ENCODE results near the gene DENND4A.

Gene DENND4A

GRCh38 chr15:65793818-65794104 is 1.7 kb upstream of the DENND4A start:
- in situ Hi-C loops (cut with MboI; ENCODE audit: low sequenced_read_pairs, unreplicated experiment): no loop called here
- TF ChIP-seq CTCF (IDR thresholded peaks at IDR 0.05; ENCODE audit: borderline replicate concordance, control extremely low read depth, extremely low read depth, insufficient read depth, missing control alignments): no peak
- no peak for DNase-seq (ENCODE audit: low spot score)

- in situ Hi-C loops (cut with MboI; ENCODE audit: low sequenced_read_pairs, unreplicated experiment): no loop called here
- no peak for TF ChIP-seq CTCF (IDR thresholded peaks at IDR 0.05; ENCODE audit: borderline replicate concordance, control extremely low read depth, extremely low read depth, insufficient read depth, missing control alignments)
- DNase-seq (ENCODE audit: low spot score): no peak
Measured at GRCh38 chr15:65792988-65793817, 1.1 kb upstream of the DENND4A start.

- no peak for DNase-seq (ENCODE audit: low spot score)
- in situ Hi-C loops (cut with MboI; ENCODE audit: low sequenced_read_pairs, unreplicated experiment): no loop called here
- TF ChIP-seq CTCF (IDR thresholded peaks at IDR 0.05; ENCODE audit: borderline replicate concordance, control extremely low read depth, extremely low read depth, insufficient read depth, missing control alignments): no peak
Measured at GRCh38 chr15:65791335-65792137, 557 bp downstream of the DENND4A start.

- in situ Hi-C loops (cut with MboI; ENCODE audit: low sequenced_read_pairs, unreplicated experiment): no loop called here
- DNase-seq (ENCODE audit: low spot score): no peak
- TF ChIP-seq CTCF (IDR thresholded peaks at IDR 0.05; ENCODE audit: borderline replicate concordance, control extremely low read depth, extremely low read depth, insufficient read depth, missing control alignments): no peak
Measured at GRCh38 chr15:65790694-65791334, 1.3 kb downstream of the DENND4A start.

- DNase-seq (ENCODE audit: low spot score): no peak
- TF ChIP-seq CTCF (IDR thresholded peaks at IDR 0.05; ENCODE audit: borderline replicate concordance, control extremely low read depth, extremely low read depth, insufficient read depth, missing control alignments): no peak
- in situ Hi-C loops (cut with MboI; ENCODE audit: low sequenced_read_pairs, unreplicated experiment): no loop called here
Measured at GRCh38 chr15:65789759-65790425, 2.2 kb downstream of the DENND4A start.

- in situ Hi-C loops (cut with MboI; ENCODE audit: low sequenced_read_pairs, unreplicated experiment): no loop called here
- TF ChIP-seq CTCF (IDR thresholded peaks at IDR 0.05; ENCODE audit: borderline replicate concordance, control extremely low read depth, extremely low read depth, insufficient read depth, missing control alignments): no peak
- no peak for DNase-seq (ENCODE audit: low spot score)
Measured at GRCh38 chr15:65789105-65789504, 3.0 kb downstream of the DENND4A start.
